Measurements from ENCODE around the gene PRR14L.
"Not testable (repeated sequence)": the region's sequence is repeated elsewhere in the genome, so short reads cannot be mapped to it uniquely, and the experiment has no call there.

The PRR14L gene

GRCh38 chr22:31739795-31740201 is 10.1 kb downstream of the PRR14L start:
- DNase-seq, result no peak

GRCh38 chr22:31738566-31738965 is 11.4 kb downstream of the PRR14L start:
- DNase-seq, result no peak

- no peak for DNase-seq
These were observed 12.0 kb downstream of the PRR14L start for GRCh38 chr22:31737932-31738331.

- no peak for DNase-seq
These were observed 13.5 kb downstream of the PRR14L start for GRCh38 chr22:31736458-31736857.

- DNase-seq, result no peak
These were observed 15.4 kb downstream of the PRR14L start for GRCh38 chr22:31734512-31734911.

GRCh38 chr22:31733580-31734079 is 16.3 kb downstream of the PRR14L start:
- no peak for DNase-seq

GRCh38 chr22:31732089-31732829 is 17.7 kb downstream of the PRR14L start:
- no peak for DNase-seq

- DNase-seq, result no peak
These were observed 19.6 kb downstream of the PRR14L start for GRCh38 chr22:31730344-31730711.

- no peak for DNase-seq
These were observed 21.1 kb downstream of the PRR14L start for GRCh38 chr22:31728857-31729256.

GRCh38 chr22:31726692-31727091 is 23.2 kb downstream of the PRR14L start:
- DNase-seq, result no peak

- no peak for DNase-seq
These were observed 26.2 kb downstream of the PRR14L start for GRCh38 chr22:31723723-31724122.

- no peak for DNase-seq
These were observed 30.0 kb downstream of the PRR14L start for GRCh38 chr22:31719850-31720471.

- no peak for DNase-seq
These were observed 34.7 kb downstream of the PRR14L start for GRCh38 chr22:31715147-31715778.

- DNase-seq, result not testable (repeated sequence)
These were observed 38.7 kb downstream of the PRR14L start for GRCh38 chr22:31711226-31711625.

- no peak for DNase-seq
These were observed 42.4 kb downstream of the PRR14L start for GRCh38 chr22:31707519-31707918.

GRCh38 chr22:31695423-31695822 is 54.5 kb downstream of the PRR14L start:
- DNase-seq, result no peak

- DNase-seq, result not testable (repeated sequence)
These were observed 55.9 kb downstream of the PRR14L start for GRCh38 chr22:31694046-31694445.

GRCh38 chr22:31692186-31692886 is 57.6 kb downstream of the PRR14L start:
- DNase-seq, result no peak

GRCh38 chr22:31691408-31691807 is 58.5 kb downstream of the PRR14L start:
- no peak for DNase-seq

- DNase-seq, result no peak
These were observed 66.5 kb downstream of the PRR14L start for GRCh38 chr22:31683181-31684105.

GRCh38 chr22:31682751-31683150 is 67.2 kb downstream of the PRR14L start:
- no peak for DNase-seq

Measured in NCI-H1930 (cell line).